GM12892 (cell line): ENCODE data around the gene ARHGAP10.

Experiments
- POLR2A ChIP-seq: IDR thresholded peaks from 2 replicates; pipeline ENCODE4 v1.6.1; 2011; ENCODE audit warnings: low read depth, low read length, control low read depth
- POLR2AphosphoS5 ChIP-seq: IDR thresholded peaks from 2 replicates; pipeline ENCODE4 v1.6.1; 2011; ENCODE audit warnings: low read depth, low read length, control low read depth

GRCh38 chr4:148044912-148045352, 313.0 kb downstream of the ARHGAP10 start:
- TF ChIP-seq POLR2A = no peak
- TF ChIP-seq POLR2AphosphoS5 = no peak
